ENCODE data around the gene WNT8B. TPM values are rescaled to one million over a fixed set of nuclear protein-coding genes. Genes with fewer than 3 reads are reported as not detected.

Gene WNT8B
- total and polyA plus RNA-seq, 2 donors (not counting 1 experiment from before 2014, with no cell fraction given), result not detected

GRCh38 chr10:100529475-100530298, 66.9 kb downstream of the WNT8B start, which contains the start of gene NDUFB8:
TSS of gene NDUFB8 (minus strand) at chr10:100529871. CDS start at chr10:100529851, 20 bp downstream.
- Histone ChIP-seq H3K27ac (ENCODE audit: low read length in 2 of 2) (peak within 1 kb of the TSS; percentile 65 to 83), H3K27me3 (replicated peaks in 1 of 4; ENCODE audit: control extremely low read depth in 1 of 4, control insufficient read depth in 3 of 4, insufficient read depth in 4 of 4, low read length in 3 of 4) (no peaks in the 10 kb centered on the region), H3K4me3 (ENCODE audit: control extremely low read depth in 1 of 5, extremely low read depth in 1 of 5, insufficient read depth in 1 of 5, low read depth in 2 of 5, low read length in 4 of 5) (peak within 1 kb of the TSS; percentile 65 to 98 (median 81)), H3K4me1 (ENCODE audit: control insufficient read depth in 2 of 2, insufficient read depth in 2 of 2, low read length in 2 of 2) (peaks cover 16 to 21% of the 10 kb centered on the region in 2 donors), H3K9ac (ENCODE audit: low read length) (peak within 1 kb of the TSS; percentile 92), H3K9me3 (ENCODE audit: control extremely low read depth in 1 of 3, control insufficient read depth in 2 of 3, insufficient read depth in 1 of 3, low read length in 2 of 3) (no peaks in the 10 kb centered on the region), H4K20me1 (ENCODE audit: control insufficient read depth, insufficient read depth, low read length, poor library complexity, severe bottlenecking) (peaks cover 5% of the 10 kb centered on the region), H3K36me3 (replicated peaks in 1 of 2; ENCODE audit: control extremely low read depth in 1 of 2, control insufficient read depth in 1 of 2, extremely low read depth in 1 of 2, insufficient read depth in 2 of 2, low read length in 1 of 2) (peaks cover 12 to 18% of the 10 kb centered on the region in 2 experiments), H3K4me2 (replicated peaks; ENCODE audit: low read depth, low read length, poor library complexity, severe bottlenecking) (peak within 1 kb of the TSS; percentile 88), H3K79me2 (ENCODE audit: control insufficient read depth, insufficient read depth, low read length) (peaks cover 27% of the 10 kb centered on the region), H2AFZ (ENCODE audit: insufficient read depth, low read depth, low read length, poor library complexity, severe bottlenecking) (peak within 1 kb of the TSS; percentile 97)
- peak within 1 kb of the TSS; percentile 100 for H3K4me3 Mint-ChIP-seq
- ATAC-seq (ENCODE audit: low read depth), result peak; percentile 87
- DNase-seq, result peak; percentile 89
- no peak for TF ChIP-seq CTCF (IDR thresholded peaks at IDR 0.05)
- TF ChIP-seq EZH2 (IDR thresholded peaks at IDR 0.05; ENCODE audit: borderline replicate concordance, insufficient read depth, low read depth, low read length, poor library complexity, severe bottlenecking), result no peak
- peak within 1 kb of the TSS; percentile 98 for H3K27ac Mint-ChIP-seq
- H3K4me1 Mint-ChIP-seq, result peaks cover 33% of the 10 kb centered on the region
- WGBS (ENCODE audit: insufficient coverage), result 1% methylated on average over 31 of the region's 43 CpGs
- no peaks in the 10 kb centered on the region for H3K27me3 Mint-ChIP-seq
- CTCF ChIA-PET, result interaction anchor here (0.6 to 1.6 kb wide), 3 partner anchors 11 to 157 kb away, joined by 3 to 4 read pairs (median 3); no protein-coding TSS in a partner anchor
- H3K9me3 Mint-ChIP-seq (ENCODE audit: insufficient read depth), result no peaks in the 10 kb centered on the region
- intact Hi-C loops (cut with micrococcal nuclease), result loop anchor here (2.0 to 10.0 kb wide), 3 partner anchors 295 to 383 kb away; partner anchors contain the start of genes ERLIN1 and SLF2
- POLR2A ChIA-PET, result no interaction called here

- Histone ChIP-seq H4K20me1 (ENCODE audit: control insufficient read depth, insufficient read depth, low read length, poor library complexity, severe bottlenecking) (peaks cover 7% of the 10 kb centered on the region), H2AFZ (ENCODE audit: insufficient read depth, low read depth, low read length, poor library complexity, severe bottlenecking) (no peak overlapping the region), H3K4me2 (replicated peaks; ENCODE audit: low read depth, low read length, poor library complexity, severe bottlenecking) (no peak overlapping the region), H3K36me3 (replicated peaks in 1 of 2; ENCODE audit: control extremely low read depth in 1 of 2, control insufficient read depth in 1 of 2, extremely low read depth in 1 of 2, insufficient read depth in 2 of 2, low read length in 1 of 2) (peaks cover under 1 to 2% of the 10 kb centered on the region in 2 experiments), H3K4me3 (ENCODE audit: control extremely low read depth in 1 of 5, extremely low read depth in 1 of 5, insufficient read depth in 1 of 5, low read depth in 2 of 5, low read length in 4 of 5) (no peak overlapping the region), H3K27ac (ENCODE audit: low read length in 2 of 2) (no peak overlapping the region), H3K9ac (ENCODE audit: low read length) (no peak overlapping the region), H3K9me3 (ENCODE audit: control extremely low read depth in 1 of 3, control insufficient read depth in 2 of 3, insufficient read depth in 1 of 3, low read length in 2 of 3) (no peaks in the 10 kb centered on the region), H3K4me1 (ENCODE audit: control insufficient read depth in 2 of 2, insufficient read depth in 2 of 2, low read length in 2 of 2) (peaks cover 29 to 35% of the 10 kb centered on the region in 2 donors), H3K79me2 (ENCODE audit: control insufficient read depth, insufficient read depth, low read length) (peaks cover 46% of the 10 kb centered on the region), H3K27me3 (replicated peaks in 1 of 4; ENCODE audit: control extremely low read depth in 1 of 4, control insufficient read depth in 3 of 4, insufficient read depth in 4 of 4, low read length in 3 of 4) (no peaks in the 10 kb centered on the region)
- Mint-ChIP-seq H3K9me3 (ENCODE audit: insufficient read depth) (no peaks in the 10 kb centered on the region), H3K4me1 (peaks cover 30% of the 10 kb centered on the region), H3K27me3 (no peaks in the 10 kb centered on the region), H3K27ac (no peak overlapping the region), H3K4me3 (no peak overlapping the region)
- POLR2A ChIA-PET, result no interaction called here
- CTCF ChIA-PET, result no interaction called here
- ATAC-seq (ENCODE audit: low read depth) (no peak), DNase-seq (no peak)
- intact Hi-C loops (cut with micrococcal nuclease), result loop anchor here (10.0 kb wide), 2 partner anchors 293 to 347 kb away; partner anchors contain the start of gene ERLIN1
- TF ChIP-seq EZH2 (IDR thresholded peaks at IDR 0.05; ENCODE audit: borderline replicate concordance, insufficient read depth, low read depth, low read length, poor library complexity, severe bottlenecking) (no peak), CTCF (IDR thresholded peaks at IDR 0.05) (no peak)
Measured at GRCh38 chr10:100531761-100532160, 69.0 kb downstream of the WNT8B start.

Measured in B cell (primary cell).